ENCODE data around the gene NADK. TPM values are rescaled to one million over a fixed set of nuclear protein-coding genes. Genes with fewer than 3 reads are reported as not detected.
A peak's percentile ranks its signal among the peaks of the same experiment; 100 is the strongest.

The NADK gene
- total RNA-seq, 2 donors from 2014 or later = 51.7 to 56.3 TPM

DNA sequence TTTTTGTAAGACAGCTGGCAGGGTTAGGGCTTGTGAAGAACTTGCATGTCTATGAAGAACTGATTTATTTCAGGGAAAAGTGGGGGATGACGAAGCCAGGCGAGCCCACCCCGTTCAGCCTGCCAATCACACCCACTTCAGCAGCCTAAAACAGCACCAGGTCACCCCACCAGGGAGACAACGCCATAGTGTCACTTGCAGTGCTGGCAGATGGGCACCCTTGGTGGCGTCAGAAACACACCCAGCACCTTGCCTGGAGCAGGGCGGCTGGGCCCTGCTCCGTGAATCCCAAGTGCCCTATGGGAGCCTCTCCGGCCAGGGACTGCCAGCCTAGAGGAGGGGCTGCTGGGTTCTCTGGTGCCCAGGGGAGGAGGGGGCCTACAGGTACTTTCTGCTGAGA lies 5.0 kb upstream of the NADK start:
- no peak overlapping the region for H3K4me3 ChIP-seq
- peaks cover 4 to 25% of the 10 kb centered on the region in 2 donors for H3K36me3 ChIP-seq (replicated peaks in 1 of 2; ENCODE audit: insufficient read depth in 1 of 2, low read depth in 2 of 2)
- ATAC-seq = no peak
- peak overlapping the region in 3 of 4 donors; percentile 82 to 91 (median 88) for H3K27ac ChIP-seq
- intact Hi-C loops (cut with DNase I) = no loop called here
- H3K9me3 ChIP-seq = no peaks in the 10 kb centered on the region
- H3K27me3 ChIP-seq = no peaks in the 10 kb centered on the region
- TF ChIP-seq POLR2A (IDR thresholded peaks at IDR 0.05) = no peak
- TF ChIP-seq, protein P1, sequence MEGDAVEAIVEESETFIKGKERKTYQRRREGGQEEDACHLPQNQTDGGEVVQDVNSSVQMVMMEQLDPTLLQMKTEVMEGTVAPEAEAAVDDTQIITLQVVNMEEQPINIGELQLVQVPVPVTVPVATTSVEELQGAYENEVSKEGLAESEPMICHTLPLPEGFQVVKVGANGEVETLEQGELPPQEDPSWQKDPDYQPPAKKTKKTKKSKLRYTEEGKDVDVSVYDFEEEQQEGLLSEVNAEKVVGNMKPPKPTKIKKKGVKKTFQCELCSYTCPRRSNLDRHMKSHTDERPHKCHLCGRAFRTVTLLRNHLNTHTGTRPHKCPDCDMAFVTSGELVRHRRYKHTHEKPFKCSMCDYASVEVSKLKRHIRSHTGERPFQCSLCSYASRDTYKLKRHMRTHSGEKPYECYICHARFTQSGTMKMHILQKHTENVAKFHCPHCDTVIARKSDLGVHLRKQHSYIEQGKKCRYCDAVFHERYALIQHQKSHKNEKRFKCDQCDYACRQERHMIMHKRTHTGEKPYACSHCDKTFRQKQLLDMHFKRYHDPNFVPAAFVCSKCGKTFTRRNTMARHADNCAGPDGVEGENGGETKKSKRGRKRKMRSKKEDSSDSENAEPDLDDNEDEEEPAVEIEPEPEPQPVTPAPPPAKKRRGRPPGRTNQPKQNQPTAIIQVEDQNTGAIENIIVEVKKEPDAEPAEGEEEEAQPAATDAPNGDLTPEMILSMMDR (IDR thresholded peaks at IDR 0.05) = no peak
- H3K4me1 ChIP-seq = peaks cover 52% of the 10 kb centered on the region
- no peak for DNase-seq
- 72 to 75% methylated on average over 4 to 8 of the region's 8 CpGs for WGBS, 2 donors

DNA sequence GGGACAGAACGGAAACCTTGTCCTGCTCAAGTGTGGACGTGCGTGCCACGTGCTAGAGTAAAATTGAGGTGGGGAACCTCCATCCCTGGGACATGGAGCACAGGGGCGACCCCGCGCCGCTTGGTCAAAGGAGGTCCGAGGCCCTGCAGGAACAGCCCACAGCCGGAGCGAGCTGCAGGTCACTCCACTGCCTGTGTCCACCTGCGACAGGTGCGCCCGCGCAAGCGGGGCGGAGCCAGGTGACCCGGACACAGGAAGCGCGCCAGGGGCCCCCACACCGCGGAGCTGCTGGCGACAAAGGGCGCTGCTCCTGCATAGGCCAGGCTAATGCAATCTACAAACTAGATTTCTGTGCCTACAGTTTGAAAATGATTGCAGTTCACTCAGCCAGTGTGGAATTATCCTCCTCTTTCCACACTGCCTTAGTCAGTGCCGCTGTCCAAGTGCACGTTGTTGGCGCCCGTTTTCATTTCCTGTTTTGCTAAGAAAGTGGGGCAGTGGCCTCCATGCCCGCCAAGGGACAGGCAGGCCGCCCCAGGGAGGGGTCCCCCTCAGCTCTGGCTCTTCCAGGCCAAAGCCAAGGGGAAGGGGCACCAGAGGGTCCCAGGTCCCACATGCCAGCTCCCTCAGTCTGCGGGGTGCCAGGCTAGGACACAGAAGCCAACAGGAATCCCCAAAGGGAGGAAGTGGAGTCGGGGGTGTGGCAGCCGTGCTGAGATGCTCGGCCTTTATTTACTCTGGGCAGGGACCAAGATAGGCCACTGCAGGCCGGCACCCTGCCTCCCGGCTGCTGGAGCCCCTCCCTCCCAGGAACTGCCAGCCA lies 4.3 kb upstream of the NADK start:
- H3K4me1 ChIP-seq = peaks cover 55% of the 10 kb centered on the region
- peak overlapping the region; percentile 70 to 91 (median 85) for H3K27ac ChIP-seq
- ATAC-seq = peak; percentile 41
- DNase-seq = peak; percentile 65 to 84 (median 80)
- intact Hi-C loops (cut with DNase I) = no loop called here
- H3K27me3 ChIP-seq = no peaks in the 10 kb centered on the region
- no peak overlapping the region for H3K4me3 ChIP-seq
- no peaks in the 10 kb centered on the region for H3K9me3 ChIP-seq
- H3K36me3 ChIP-seq (replicated peaks in 1 of 2; ENCODE audit: insufficient read depth in 1 of 2, low read depth in 2 of 2) = peaks cover 0 to 20% of the 10 kb centered on the region in 2 donors
- TF ChIP-seq, protein P1 (IDR thresholded peaks at IDR 0.05) = peak in 1 of 7 experiments; percentile 6
- peak; percentile 19 to 57 (median 48) for TF ChIP-seq POLR2A (IDR thresholded peaks at IDR 0.05)
- 1 to 3% methylated on average over 36 of the region's 36 CpGs for WGBS, 2 donors

DNA sequence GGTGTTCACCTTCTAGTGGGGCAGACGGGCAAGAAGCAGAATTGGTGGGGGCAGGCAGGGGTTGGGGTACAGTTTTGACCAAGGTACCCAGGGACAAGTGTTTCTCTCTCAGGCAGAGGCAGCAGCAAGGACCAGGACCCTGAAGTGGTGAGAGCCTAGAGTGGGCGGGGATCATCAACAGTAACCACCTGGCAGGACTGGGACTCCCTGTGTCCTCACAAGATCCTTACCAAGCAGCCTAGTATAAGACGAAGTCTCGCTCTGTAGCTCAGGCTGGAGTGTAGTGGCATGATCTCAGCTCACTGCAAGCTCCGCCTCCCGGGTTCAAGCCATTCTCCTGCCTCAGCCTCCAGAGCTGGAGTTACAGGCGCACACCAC lies 3.2 kb upstream of the NADK start:
- no peak for TF ChIP-seq POLR2A (IDR thresholded peaks at IDR 0.05)
- TF ChIP-seq, protein P1 (IDR thresholded peaks at IDR 0.05) = no peak
- H3K27ac ChIP-seq = peak overlapping the region; percentile 70 to 91 (median 85)
- H3K9me3 ChIP-seq = no peaks in the 10 kb centered on the region
- no peaks in the 10 kb centered on the region for H3K27me3 ChIP-seq
- H3K4me1 ChIP-seq = peaks cover 66% of the 10 kb centered on the region
- no peak for DNase-seq
- ATAC-seq = no peak
- 71 to 84% methylated on average over 6 to 7 of the region's 7 CpGs for WGBS, 2 donors
- intact Hi-C loops (cut with DNase I) = no loop called here
- H3K36me3 ChIP-seq (replicated peaks in 1 of 2; ENCODE audit: insufficient read depth in 1 of 2, low read depth in 2 of 2) = peaks cover 0 to 9% of the 10 kb centered on the region in 2 donors
- no peak overlapping the region for H3K4me3 ChIP-seq

DNA sequence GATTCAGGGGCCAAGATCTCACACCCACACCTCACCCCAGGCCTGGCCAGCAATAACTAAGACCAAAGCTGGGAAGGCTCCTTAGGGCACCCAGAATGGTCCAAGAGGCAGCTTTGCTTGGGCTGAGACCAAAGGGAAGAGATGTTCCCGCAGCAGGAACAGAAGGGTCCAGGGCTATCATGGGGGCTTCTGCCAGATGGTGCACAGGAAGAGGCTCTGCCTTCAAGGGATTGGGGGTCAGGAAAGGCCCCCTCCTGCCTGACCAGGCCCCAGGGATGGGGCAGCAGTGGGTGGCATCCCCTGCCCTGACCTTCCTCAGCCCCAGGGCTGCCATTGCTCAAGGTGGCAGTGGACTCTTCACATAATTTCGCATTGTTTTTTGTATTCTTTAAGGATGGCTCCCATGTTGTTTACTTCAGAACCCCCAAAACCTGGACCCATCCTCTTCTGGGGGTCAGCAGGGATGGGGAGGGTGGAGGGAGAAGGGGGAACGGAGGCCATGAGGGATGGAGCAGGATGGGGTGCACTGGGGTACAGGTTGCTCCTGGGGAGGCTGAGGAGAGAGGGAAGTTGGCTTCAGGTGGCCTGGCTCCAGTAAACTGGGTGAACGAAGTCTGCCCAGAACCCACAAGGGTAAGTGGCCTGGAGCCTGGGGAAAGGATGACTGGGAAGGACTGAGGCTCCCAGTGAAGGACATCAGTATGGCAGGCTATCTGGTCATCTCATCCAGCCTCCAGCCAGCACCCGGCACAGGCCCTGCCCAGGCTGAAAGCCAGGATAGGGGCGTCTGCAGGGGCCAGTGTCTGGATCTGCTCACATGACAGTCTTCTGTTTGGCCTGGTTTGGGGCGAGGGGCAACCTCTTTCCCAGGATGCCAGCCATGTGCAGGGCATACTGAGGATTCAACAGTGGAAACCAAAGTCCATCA lies 2.6 kb upstream of the NADK start:
- Histone ChIP-seq H3K27ac (peak overlapping the region; percentile 81 to 91 (median 86)), H3K27me3 (no peaks in the 10 kb centered on the region), H3K36me3 (replicated peaks in 1 of 2; ENCODE audit: insufficient read depth in 1 of 2, low read depth in 2 of 2) (peaks cover 0 to 6% of the 10 kb centered on the region in 2 donors), H3K9me3 (no peaks in the 10 kb centered on the region), H3K4me3 (no peak overlapping the region), H3K4me1 (peaks cover 72% of the 10 kb centered on the region)
- TF ChIP-seq, protein P1 (IDR thresholded peaks at IDR 0.05) = no peak
- no peak for TF ChIP-seq POLR2A (IDR thresholded peaks at IDR 0.05)
- ATAC-seq = no peak
- intact Hi-C loops (cut with DNase I) = no loop called here
- DNase-seq = no peak
- 65 to 88% methylated on average over 5 to 6 of the region's 7 CpGs for WGBS, 2 donors
